Erythroblast (primary cell): ENCODE measurements around the gene C19orf18.

ENCODE experiments used
- GATA1 ChIP-seq: IDR thresholded peaks from 2 replicates; pipeline ENCODE4 v1.6.1; 2011; ENCODE audit warnings: low read depth, mild to moderate bottlenecking, control low read depth, low read length, moderate library complexity
- POLR2A ChIP-seq: IDR thresholded peaks from 2 replicates; pipeline ENCODE4 v1.6.1; 2011; ENCODE audit warnings: mild to moderate bottlenecking, low read length

DNA sequence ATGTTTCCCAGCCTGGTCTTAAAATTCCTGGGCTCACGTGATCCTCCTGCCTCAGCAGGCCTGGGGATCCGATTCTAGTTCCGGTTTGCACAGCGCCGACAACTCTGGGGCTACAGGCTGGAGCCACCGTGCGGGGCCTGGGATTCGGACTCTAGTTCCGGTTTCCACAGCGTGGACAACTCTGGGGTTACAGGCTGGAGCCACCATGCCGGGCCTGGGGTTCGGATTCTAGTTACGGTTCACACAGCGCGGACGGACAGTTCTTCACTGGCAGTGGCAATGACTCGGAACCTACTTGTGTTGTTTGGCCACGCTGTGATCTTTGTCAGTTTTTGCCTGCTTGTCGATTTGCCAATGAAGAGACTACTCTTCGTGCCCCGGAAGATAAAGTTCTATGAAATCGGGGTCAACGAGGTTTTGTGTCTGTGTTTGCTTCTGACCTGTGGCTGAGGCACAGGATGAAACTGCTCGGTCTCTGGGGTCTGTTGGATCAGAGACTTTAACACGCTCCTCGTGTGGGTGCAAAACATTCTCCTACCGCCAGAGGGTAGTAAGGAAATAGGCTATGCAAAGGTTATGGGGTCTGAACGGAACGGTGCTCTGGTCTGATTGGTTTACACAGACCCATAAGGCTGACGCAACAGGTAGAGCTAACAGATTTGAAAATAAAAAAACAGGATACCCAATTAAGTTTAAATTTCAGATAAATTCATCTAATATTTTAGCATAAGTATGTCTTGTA is 47.4 kb upstream of the C19orf18 start:
- TF ChIP-seq POLR2A (no peak), GATA1 (no peak)
